ENCODE data around the gene KNCN.

The KNCN gene

GRCh38 chr1:46519209-46519608 lies 32.2 kb downstream of the KNCN start:
- TF ChIP-seq FOXP2 (optimal IDR thresholded peaks at IDR 0.05; ENCODE audit: borderline replicate concordance, extremely low read depth, extremely low read length, insufficient read depth) (no peak), REST (IDR thresholded peaks at IDR 0.05; ENCODE audit: insufficient read depth in 1 of 2, low read depth in 2 of 2, low read length in 2 of 2) (no peak), POLR2AphosphoS5 (IDR thresholded peaks at IDR 0.05; ENCODE audit: low read depth, low read length) (no peak)

GRCh38 chr1:46517932-46518498 lies 33.4 kb downstream of the KNCN start:
- TF ChIP-seq FOXP2 (optimal IDR thresholded peaks at IDR 0.05; ENCODE audit: borderline replicate concordance, extremely low read depth, extremely low read length, insufficient read depth), result no peak
- TF ChIP-seq REST (IDR thresholded peaks at IDR 0.05; ENCODE audit: insufficient read depth in 1 of 2, low read depth in 2 of 2, low read length in 2 of 2), result no peak
- no peak for TF ChIP-seq POLR2AphosphoS5 (IDR thresholded peaks at IDR 0.05; ENCODE audit: low read depth, low read length)
- TF ChIP-seq TAF1 (IDR thresholded peaks at IDR 0.05; ENCODE audit: borderline replicate concordance, insufficient read depth, low read length), result no peak
- no peak for TF ChIP-seq SIN3A (IDR thresholded peaks at IDR 0.05; ENCODE audit: borderline replicate concordance, insufficient read depth, low read length)

GRCh38 chr1:46517010-46517600 lies 34.3 kb downstream of the KNCN start:
- TF ChIP-seq POLR2AphosphoS5 (IDR thresholded peaks at IDR 0.05; ENCODE audit: low read depth, low read length) (no peak), TAF1 (IDR thresholded peaks at IDR 0.05; ENCODE audit: borderline replicate concordance, insufficient read depth, low read length) (no peak), FOXP2 (optimal IDR thresholded peaks at IDR 0.05; ENCODE audit: borderline replicate concordance, extremely low read depth, extremely low read length, insufficient read depth) (no peak), SIN3A (IDR thresholded peaks at IDR 0.05; ENCODE audit: borderline replicate concordance, insufficient read depth, low read length) (no peak), REST (IDR thresholded peaks at IDR 0.05; ENCODE audit: insufficient read depth in 1 of 2, low read depth in 2 of 2, low read length in 2 of 2) (no peak)

- TF ChIP-seq SIN3A (IDR thresholded peaks at IDR 0.05; ENCODE audit: borderline replicate concordance, insufficient read depth, low read length), result no peak
- TF ChIP-seq POLR2AphosphoS5 (IDR thresholded peaks at IDR 0.05; ENCODE audit: low read depth, low read length), result no peak
- TF ChIP-seq FOXP2 (optimal IDR thresholded peaks at IDR 0.05; ENCODE audit: borderline replicate concordance, extremely low read depth, extremely low read length, insufficient read depth), result no peak
- no peak for TF ChIP-seq TAF1 (IDR thresholded peaks at IDR 0.05; ENCODE audit: borderline replicate concordance, insufficient read depth, low read length)
- TF ChIP-seq REST (IDR thresholded peaks at IDR 0.05; ENCODE audit: insufficient read depth in 1 of 2, low read depth in 2 of 2, low read length in 2 of 2), result no peak
These were observed 35.1 kb downstream of the KNCN start for GRCh38 chr1:46516200-46516950.
